GM20000 (cell line): Measurements from ENCODE around the gene UGT2B17.
"Not testable (repeated sequence)": the region's sequence is repeated elsewhere in the genome, so short reads cannot be mapped to it uniquely, and the experiment has no call there.

ENCODE experiments used
- DNase-seq: peaks from one replicate; pipeline ENCODE4 v3.0.0; 2012; ENCODE audit warnings: low spot score
- CTCF ChIP-seq: IDR thresholded peaks from 2 replicates; pipeline ENCODE4 v1.5.1; 2012; ENCODE audit warnings: mild to moderate bottlenecking, control low read depth; ENCODE audit errors: extremely low read depth, missing control alignments

The UGT2B17 gene

GRCh38 chr4:68576272-68577125, at the start of gene UGT2B17:
UGT2B17 (minus strand) TSS chr4:68576322; CDS start chr4:68568484, 7,838 bp downstream.
- no peak for DNase-seq
- TF ChIP-seq CTCF = no peak

- DNase-seq = not testable (repeated sequence)
These were observed 46.6 kb upstream of the UGT2B17 start for GRCh38 chr4:68622731-68623130.

- TF ChIP-seq CTCF = no peak
- DNase-seq = no peak
These were observed 41.0 kb upstream of the UGT2B17 start for GRCh38 chr4:68617003-68617698.

GRCh38 chr4:68615699-68616422, 39.7 kb upstream of the UGT2B17 start:
- no peak for TF ChIP-seq CTCF
- DNase-seq = no peak

GRCh38 chr4:68613752-68614151, 37.6 kb upstream of the UGT2B17 start:
- no peak for TF ChIP-seq CTCF
- no peak for DNase-seq

- no peak for TF ChIP-seq CTCF
- no peak for DNase-seq
These were observed 30.1 kb upstream of the UGT2B17 start for GRCh38 chr4:68606240-68606639.

GRCh38 chr4:68599150-68599549, 23.0 kb upstream of the UGT2B17 start:
- no peak for TF ChIP-seq CTCF
- DNase-seq = no peak
